Occipital lobe (tissue), 2 donors: ENCODE data around the gene GNAZ. TPM values are rescaled to one million over a fixed set of nuclear protein-coding genes. Genes with fewer than 3 reads are reported as not detected.
A peak's percentile ranks its signal among the peaks of the same experiment; 100 is the strongest.
"Not testable (repeated sequence)": the region's sequence is repeated elsewhere in the genome, so short reads cannot be mapped to it uniquely, and the experiment has no call there.

Source experiments
- DNase-seq: peaks from one replicate; lab custom pipeline; 2025; lab: John Stamatoyannopoulos, UW
- total RNA-seq: library from RNA; depleted of rRNA; stranded (reverse); fragments of >200 nt; gene quantifications from one replicate; pipeline ENCODE4 v1.2.3, GENCODE V29; 2014

The GNAZ gene
- total RNA-seq, 1 donor from 2014 or later: 192 TPM

- no peak for DNase-seq
These were observed 60.4 kb downstream of the GNAZ start for GRCh38 chr22:23130697-23131096.

GRCh38 chr22:23131931-23132330, 61.6 kb downstream of the GNAZ start:
- no peak for DNase-seq

- DNase-seq: no peak
These were observed 62.2 kb downstream of the GNAZ start for GRCh38 chr22:23132376-23133091.

- no peak for DNase-seq
These were observed 63.6 kb downstream of the GNAZ start for GRCh38 chr22:23133922-23134321.

- DNase-seq: not testable (repeated sequence)
These were observed 66.7 kb downstream of the GNAZ start for GRCh38 chr22:23136991-23137390.

GRCh38 chr22:23137468-23137867, 67.1 kb downstream of the GNAZ start:
- no peak for DNase-seq

- no peak for DNase-seq
These were observed 67.7 kb downstream of the GNAZ start for GRCh38 chr22:23137905-23138561.

- DNase-seq: no peak
These were observed 68.5 kb downstream of the GNAZ start for GRCh38 chr22:23138584-23139435.

GRCh38 chr22:23140385-23140784, 70.1 kb downstream of the GNAZ start:
- DNase-seq: no peak

- no peak for DNase-seq
These were observed 72.3 kb downstream of the GNAZ start for GRCh38 chr22:23142546-23143105.

- no peak for DNase-seq
These were observed 72.8 kb downstream of the GNAZ start for GRCh38 chr22:23143119-23143518.

GRCh38 chr22:23144432-23144831, 74.1 kb downstream of the GNAZ start:
- DNase-seq: no peak

GRCh38 chr22:23144932-23145877, 74.9 kb downstream of the GNAZ start, which contains the start of gene RAB36:
TSS of gene RAB36 (plus strand) at chr22:23145477. CDS start at chr22:23146617, 1,140 bp downstream.
- peak; percentile 99 for DNase-seq

- DNase-seq: no peak
These were observed 75.7 kb downstream of the GNAZ start for GRCh38 chr22:23145878-23146470.

GRCh38 chr22:23146478-23147205, 76.3 kb downstream of the GNAZ start:
- no peak for DNase-seq

- no peak for DNase-seq
These were observed 77.5 kb downstream of the GNAZ start for GRCh38 chr22:23147617-23148387.

- no peak for DNase-seq
These were observed 79.5 kb downstream of the GNAZ start for GRCh38 chr22:23149743-23150238.

GRCh38 chr22:23150762-23151161, 80.4 kb downstream of the GNAZ start:
- DNase-seq: no peak

- DNase-seq: no peak
These were observed 81.5 kb downstream of the GNAZ start for GRCh38 chr22:23151827-23152226.
